Heart left ventricle (tissue), 13 donors: ENCODE results near the gene HSD11B1.

Source experiments
- POLR2A ChIP-seq, 2 donors: fragments of 450-650 bp; IDR thresholded peaks; one replicate each; pipeline ENCODE4 v1.6.1; 2017; ENCODE audit warnings: antibody characterized with exemption in 2 of 2, mild to moderate bottlenecking in 2 of 2, moderate library complexity in 2 of 2
- TF ChIP-seq, protein P1 (sequence below), 12 donors: fragments of 200-600 bp; sonication (generic) in 4 of 12; IDR thresholded peaks; one replicate each; pipeline versions ENCODE4 v1.5.0 to v1.8.0; 2018 to 2022; ENCODE audit warnings: antibody characterized with exemption in 12 of 12, mild to moderate bottlenecking in 5 of 12
- donor health status: ischemic (EF 13 %, LVEDD 7.1; RV severe dilation, severe dysfunction).
- donor health status: DM: no; HTN: yes; CAD: no.
- donor health status: DM: no; HTN: no; CAD: no.
- donor health status: ischemic (EF 25% LVEDD 6.9; RV normal size, moderate dysfunction).
- donor health status: ischemic (EF 25% LVEDD 5.7; RV mildly dilated, moderate dysfunction).
- donor health status: ischemic (EF 35%, LVEDD 5.7; RV mildly dilated, moderate dysfunction).
- donor health status: nonischemic (EF 11% LVEDD 7.7; RV severe dilation, severe dysfunction).
- donor health status: DM: yes; HTN: yes; CAD: no.
- donor health status: PGD.
- donor health status: ischemic (EF 29% LVEDD 5.4; RV normal size, mild dysfunction).
- donor health status: nonischemic (EF 23%, LVEDD 6.1; RV moderate dilation, normal function).

DNA sequence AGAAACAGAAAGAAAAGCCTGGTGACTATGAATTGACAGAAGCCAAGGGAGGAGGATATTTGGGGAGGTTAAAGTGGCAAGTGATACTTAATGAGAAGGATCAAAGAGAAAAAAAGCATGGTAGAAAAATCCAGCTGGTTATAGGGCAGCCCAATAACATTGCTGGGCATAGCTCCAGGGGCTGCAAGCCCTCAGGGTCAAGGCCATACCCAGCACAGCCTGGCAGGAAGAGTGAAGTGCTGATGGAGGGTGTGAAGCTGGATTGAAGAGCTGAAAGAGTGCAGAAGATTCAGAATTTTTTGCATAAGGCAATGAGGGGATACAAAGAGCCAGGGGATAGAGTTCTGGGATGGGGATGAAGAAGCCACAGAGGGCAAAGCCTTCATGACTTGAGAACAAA is 8.0 kb upstream of the HSD11B1 start:
- TF ChIP-seq, protein P1, sequence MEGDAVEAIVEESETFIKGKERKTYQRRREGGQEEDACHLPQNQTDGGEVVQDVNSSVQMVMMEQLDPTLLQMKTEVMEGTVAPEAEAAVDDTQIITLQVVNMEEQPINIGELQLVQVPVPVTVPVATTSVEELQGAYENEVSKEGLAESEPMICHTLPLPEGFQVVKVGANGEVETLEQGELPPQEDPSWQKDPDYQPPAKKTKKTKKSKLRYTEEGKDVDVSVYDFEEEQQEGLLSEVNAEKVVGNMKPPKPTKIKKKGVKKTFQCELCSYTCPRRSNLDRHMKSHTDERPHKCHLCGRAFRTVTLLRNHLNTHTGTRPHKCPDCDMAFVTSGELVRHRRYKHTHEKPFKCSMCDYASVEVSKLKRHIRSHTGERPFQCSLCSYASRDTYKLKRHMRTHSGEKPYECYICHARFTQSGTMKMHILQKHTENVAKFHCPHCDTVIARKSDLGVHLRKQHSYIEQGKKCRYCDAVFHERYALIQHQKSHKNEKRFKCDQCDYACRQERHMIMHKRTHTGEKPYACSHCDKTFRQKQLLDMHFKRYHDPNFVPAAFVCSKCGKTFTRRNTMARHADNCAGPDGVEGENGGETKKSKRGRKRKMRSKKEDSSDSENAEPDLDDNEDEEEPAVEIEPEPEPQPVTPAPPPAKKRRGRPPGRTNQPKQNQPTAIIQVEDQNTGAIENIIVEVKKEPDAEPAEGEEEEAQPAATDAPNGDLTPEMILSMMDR (IDR thresholded peaks at IDR 0.05) = no peak
- no peak for TF ChIP-seq POLR2A (IDR thresholded peaks at IDR 0.05)
